Measurements from ENCODE around the gene TENM3.

TENM3 gene

DNA sequence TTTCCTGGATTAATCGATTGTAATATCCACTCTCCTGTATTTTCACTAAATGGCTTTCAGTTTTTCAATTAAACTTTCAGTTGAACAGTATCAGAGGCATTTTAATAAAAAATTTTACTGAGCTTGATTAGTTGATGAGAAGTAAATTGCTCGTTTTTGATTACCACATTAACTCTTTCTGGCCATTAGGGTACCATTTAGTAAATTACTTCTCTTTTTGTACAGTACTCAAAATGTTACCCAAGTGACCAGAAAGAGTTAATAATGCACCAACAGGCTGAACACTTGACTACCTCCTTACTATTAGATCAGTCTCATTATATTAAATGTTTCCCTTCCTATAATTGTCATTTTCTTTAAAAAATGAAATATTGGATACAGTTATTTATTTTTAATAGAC is 289.2 kb downstream of the TENM3 start:
- DNase-seq: no peak

DNA sequence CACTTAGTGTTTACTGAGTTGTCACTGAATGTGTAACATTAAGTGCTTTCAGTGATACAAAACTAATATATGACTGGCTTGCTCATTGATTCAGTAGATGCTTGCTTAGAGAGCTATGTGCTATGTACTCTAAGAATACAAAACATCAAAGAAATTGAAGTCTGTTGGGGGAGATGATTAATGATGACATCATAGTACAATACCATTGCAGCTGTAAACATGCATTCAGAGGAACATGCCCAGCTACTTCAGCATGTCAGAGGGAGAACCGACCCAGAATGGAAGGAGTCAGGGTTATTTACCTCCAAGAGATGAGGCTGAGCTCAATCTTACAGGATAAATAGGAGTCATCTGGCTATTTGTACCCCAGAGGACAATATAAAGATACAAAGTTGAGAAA is 290.8 kb downstream of the TENM3 start:
- DNase-seq: no peak

DNA sequence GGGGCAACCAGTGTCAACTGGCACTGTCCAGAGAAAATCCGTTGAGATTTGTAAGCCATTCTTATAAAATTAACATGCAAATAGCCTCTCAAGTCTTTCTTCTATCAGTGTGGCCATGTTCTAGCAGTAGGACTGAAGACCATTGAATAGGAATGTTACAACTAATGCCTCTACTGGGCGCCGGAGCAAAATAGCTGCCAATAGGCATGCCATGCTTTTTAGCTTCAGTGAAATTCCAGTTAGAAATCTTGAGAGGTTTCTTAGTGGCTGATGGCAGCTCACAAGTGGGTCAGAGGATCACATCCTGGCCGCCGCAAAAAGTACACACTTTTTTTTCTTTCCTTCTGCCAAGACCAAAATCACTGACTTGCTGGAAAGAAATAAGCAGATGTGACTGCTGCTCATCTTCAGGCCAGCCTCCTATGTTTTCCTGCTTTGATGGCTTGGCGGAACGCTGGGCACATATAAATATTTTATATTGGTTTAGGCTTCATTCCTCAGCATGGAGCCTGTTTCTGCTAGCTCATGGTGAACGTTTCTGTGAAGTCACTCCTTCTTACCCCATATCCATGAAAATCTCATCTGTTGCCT is 293.1 kb downstream of the TENM3 start:
- no peak for DNase-seq

DNA sequence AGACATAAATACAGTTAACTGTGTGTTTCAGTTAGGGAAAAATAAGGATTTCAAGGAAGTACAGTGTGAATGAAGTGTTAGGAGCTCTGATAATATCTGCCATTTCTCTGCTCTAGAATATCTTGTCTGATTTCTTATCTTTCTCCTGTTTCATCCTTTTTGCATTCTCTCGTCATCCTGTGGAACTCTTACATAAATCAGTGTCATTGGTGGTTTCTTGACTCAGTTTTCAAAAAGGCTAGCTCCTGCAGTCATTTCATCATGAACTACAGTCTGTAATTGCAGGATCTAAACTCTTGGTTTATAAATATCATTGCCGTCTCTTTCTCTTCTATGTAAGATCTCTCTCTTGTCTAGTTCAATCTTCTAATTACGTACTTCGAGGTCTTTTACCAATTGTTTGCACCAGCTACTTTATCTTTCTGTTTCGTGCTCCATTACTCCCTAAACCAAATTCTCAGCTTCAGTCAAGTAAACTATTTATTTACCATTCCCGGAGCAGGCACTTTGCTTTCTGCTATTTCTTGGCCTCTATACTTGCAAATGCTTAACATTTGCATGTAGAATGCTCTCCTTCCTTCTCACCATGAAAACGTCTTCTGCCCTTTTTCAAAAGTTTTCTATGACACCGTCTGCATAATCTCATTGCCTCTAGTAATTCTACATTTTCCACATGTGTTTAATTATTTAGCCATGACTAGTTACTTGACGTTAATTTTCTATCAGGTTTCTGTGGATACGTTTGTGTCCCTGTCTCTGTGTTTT is 294.0 kb downstream of the TENM3 start:
- DNase-seq: no peak

DNA sequence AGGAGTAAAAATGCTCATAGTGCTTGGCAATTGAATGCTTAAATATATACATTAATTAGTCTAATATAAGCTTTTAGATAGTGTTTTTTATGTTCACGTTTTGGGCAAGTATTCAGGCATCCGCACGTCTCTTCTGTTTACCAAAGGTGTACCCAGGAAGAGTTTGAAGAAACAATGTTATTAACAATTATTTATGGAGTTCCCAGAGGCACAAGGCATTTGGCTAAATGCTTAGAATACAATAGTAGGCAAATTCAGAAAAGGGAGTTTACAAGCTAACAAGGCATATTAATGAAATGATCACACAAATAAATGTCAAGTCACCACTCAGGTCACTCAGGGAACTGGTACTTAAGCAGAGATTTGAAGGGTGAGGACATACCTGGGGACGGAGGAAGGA is 294.8 kb downstream of the TENM3 start:
- no peak for DNase-seq

DNA sequence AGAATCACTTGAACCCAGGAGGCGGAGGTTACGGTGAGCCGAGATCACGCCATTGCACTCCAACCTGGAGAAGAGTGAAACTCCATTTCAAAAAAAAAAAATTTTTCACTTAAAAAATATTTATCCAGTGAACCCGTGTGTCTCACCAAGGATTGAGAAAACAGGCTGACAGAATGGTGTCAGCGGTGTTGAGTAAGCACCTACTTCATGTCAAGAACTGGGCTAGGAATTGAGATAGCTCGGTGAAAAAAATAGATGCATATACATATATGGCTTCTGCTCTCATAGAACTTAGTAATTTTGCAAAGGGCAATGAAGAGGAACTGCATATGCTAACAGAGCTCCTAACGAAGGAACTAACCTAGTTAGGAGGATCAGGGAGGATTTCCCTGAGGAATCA is 297.3 kb downstream of the TENM3 start:
- DNase-seq: no peak

DNA sequence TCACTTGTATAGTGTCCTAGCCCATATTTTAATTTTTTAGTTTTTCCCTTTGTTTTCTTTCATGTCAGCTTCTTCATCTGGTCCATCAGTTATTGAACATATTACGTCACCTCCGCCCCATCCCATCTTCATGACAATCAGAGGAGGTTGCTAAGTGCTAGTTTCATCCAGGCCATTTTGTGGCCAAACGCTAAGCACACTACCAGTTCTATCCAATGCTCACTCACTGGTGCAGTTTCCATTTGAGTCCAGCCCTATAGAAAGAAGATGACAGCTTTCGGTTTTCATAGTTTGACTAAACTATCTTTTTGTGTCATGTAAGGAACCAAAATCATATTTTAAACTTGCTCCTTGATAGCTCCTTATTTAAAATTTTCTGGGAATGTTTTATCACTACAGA is 304.2 kb downstream of the TENM3 start:
- no peak for DNase-seq

DNA sequence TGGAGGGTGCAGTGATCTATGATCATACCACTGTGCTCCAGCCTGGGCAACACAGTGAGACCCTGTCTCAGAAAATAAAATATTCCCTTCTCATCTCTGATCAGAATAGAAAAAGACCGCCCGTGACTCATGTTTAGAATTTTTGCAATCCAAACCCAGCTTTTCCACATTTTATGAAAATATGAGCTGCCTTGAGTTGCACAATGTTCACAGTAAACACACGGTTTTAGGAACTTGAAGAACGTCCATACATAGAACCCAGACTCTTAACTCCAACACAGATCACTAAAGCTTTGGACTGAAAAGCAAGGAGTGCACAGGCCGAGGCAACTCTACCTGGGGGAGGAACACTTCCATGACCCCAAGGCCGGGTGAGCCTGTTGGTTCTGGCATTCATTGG is 305.0 kb downstream of the TENM3 start:
- DNase-seq: no peak

DNA sequence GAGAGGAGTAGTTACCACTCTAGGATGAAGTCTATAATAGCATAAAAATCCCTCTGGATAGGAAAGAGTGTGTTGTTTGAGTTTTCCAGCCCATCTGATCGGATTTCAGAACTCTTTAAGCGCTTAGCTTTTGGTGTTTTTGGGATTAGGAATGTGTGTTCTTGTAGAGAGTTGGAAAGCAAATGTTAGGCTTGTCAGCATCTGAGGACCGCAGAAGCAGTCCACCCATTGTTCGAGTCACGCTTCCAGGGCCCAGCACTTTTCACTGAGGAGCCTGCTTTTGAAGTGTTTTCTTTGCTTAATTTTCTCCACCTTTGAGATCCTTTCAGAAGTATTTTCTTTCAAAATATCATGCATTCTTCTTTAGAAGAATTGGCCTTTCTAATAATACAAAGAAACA is 306.2 kb downstream of the TENM3 start:
- DNase-seq: no peak

DNA sequence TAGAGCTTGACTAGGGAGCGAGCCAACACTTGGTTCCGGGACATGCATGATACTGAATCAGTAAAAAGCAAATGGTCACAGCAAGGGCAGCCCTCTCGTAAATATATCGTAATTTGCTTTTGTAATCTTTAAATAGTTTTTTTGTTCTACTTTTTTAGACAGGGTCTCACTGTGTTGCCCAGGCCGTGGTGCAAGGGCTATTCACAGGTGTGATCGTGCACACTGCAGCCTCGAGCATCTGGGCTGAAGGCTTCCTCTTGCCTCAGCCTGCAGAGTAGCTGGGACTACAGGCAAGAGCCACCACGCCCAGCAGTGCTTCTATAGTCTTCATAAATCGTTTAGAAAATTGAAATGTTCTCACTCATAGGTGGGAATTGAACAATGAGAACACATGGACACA is 309.7 kb downstream of the TENM3 start:
- no peak for DNase-seq

DNA sequence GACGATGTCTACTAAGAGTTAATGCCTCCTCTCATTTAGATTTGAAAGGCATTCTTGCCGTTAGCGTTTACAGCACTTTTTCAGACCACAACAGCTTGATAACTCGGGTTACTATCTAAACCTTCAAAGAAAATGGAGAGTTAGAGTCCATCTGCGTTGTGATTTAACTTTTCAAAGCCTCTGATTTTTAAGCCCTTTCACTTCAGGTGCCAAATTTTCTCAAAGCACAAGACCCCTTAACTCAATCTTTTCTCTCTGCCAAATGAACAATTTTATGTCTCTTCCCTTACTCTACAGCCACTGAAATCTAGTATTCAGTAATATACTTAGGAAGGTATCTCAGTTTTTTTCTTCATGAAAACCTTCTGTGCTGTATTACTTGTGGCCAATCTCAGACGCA is 310.5 kb downstream of the TENM3 start:
- DNase-seq: no peak

DNA sequence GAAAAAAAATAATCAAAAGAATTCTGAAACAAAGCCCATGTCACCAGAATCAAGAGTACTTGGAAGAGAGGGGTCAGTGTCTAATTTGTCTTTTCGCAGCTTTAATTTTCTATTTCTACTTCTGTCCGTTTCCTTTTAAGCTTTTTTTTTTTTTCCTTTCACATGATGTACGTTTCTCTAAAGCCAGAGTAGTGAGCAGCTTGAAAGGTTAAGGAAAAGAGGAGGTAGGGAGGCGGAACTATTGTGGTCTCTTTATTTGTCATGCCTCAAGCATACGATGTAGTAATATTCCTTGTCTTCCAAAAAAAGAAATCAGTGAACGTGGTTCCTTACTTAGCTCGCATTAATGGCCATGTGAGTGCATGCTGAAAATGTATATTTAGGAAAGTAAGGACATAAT is 311.5 kb downstream of the TENM3 start:
- no peak for DNase-seq

DNA sequence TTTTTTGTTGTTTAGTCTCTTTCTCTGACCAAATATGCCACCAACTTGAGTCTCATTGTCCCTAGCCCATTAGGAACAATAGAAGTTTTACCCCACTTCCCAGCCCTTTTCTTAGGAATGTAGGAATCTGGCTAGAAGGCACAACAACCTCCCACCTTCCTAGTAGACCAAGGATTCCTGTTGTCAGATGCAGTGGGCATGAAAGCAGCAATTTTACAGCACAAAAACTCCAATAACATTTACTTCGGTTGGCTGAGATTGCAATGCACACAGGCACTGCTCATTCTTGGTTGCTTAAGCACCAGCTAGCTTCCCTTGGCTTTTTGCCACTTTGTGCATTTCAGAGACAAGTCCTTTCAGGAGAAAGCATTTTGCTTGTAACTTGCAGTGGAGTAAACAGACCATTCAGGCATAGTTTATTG is 312.8 kb downstream of the TENM3 start:
- DNase-seq: no peak

DNA sequence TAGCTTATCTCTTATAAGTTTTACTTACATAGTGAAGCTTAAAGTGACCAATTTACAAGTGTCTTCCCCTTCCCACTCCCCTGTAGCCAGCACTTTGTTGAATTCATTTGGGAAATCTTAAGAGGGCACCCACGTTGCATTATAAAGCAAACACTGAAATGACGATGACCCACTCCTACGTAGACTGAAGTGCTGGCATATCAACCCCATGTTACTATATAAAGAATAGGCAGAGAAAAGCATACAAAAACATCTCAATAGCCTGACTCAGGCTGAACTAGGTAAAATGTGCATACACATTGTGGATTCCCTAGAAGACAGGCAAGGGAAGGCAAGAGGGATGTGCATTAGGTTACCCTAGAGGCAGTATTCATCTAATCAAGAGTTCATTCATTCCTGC is 313.4 kb downstream of the TENM3 start:
- DNase-seq: no peak

DNA sequence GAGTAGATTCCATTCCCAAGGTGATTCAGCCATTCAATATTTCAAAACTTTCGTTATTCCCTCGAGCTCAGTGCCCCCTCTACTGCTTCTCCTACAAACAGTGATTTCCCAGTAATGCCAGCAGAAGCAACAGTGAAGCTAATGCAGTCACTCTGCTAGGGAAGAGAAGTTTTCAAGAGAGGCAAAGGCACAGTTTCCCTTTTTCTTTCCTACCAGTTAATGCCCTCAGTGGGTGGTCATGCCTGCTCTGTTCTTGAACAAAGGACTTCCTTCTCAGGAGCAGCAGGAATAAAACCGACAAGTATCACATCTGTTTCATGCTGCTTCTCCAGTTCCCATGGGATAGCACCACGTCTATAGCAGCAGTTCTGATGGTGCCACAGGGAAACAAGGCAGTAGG is 317.2 kb downstream of the TENM3 start:
- no peak for DNase-seq

DNA sequence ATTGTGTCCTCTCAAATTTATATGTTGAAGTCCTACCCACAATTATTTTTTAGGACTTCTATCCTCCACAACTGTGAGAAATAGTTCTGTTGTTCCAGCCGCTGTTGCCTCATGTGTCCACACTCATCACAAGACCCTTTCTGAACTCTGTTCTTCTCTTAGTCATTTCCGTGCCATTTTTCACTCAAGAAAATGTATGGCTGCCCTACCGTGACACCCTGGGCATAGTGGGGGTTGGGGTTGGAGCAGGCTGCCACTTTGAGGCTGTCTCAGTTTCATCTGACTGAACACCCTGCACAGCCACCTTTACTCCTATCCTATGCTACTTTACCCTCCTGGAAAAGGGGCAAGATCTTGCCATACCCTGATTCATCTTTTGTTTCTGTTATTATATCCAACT is 319.1 kb downstream of the TENM3 start:
- DNase-seq: no peak

DNA sequence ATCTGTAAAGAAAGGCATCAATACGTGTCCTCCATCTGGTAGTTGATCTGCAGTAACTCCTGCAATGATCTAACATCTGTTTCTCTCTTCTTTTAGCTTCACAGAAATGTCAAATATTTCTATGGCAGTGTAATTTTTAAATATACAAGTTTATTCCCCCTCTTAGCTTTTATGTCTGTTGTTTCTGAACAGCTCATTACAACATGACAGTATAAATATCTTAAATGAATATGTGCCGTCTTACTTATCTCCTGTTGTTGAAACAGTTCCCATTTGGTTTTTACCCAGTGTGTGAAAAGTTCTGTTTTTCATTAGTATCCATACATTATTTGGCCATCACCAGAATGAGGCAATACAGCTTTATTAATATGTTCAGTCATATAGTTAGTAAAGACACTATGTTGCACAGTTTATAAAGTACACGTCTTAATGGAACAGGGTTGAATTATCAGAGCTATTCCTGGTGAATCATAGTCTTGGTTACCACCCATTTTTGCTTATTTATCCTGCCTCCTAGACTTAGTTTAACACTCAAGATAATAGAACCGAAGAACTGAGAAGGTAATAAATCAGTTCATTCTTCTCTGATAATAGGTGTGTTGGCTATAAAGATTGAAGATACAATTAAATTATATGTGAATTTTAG is 321.6 kb downstream of the TENM3 start:
- no peak for DNase-seq

DNA sequence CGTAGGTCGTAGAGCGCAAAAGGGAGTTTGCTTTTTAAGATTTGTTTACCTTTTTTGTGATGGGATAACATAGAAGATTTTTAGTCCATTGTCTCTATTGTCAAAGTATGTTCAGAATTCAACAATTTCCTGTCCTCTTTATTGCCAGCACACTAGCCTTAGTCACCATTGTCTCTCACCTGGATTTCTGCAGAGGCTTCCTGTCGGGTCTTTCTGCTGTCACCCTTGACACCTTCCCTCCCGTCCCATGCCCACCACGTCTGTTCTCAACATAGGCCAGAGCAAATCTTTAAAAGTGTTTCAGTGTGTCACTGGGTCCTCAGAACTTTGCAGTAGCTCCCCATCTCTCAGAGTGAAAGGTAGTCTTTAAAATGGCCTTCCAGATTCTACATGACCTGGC is 323.9 kb downstream of the TENM3 start:
- no peak for DNase-seq

DNA sequence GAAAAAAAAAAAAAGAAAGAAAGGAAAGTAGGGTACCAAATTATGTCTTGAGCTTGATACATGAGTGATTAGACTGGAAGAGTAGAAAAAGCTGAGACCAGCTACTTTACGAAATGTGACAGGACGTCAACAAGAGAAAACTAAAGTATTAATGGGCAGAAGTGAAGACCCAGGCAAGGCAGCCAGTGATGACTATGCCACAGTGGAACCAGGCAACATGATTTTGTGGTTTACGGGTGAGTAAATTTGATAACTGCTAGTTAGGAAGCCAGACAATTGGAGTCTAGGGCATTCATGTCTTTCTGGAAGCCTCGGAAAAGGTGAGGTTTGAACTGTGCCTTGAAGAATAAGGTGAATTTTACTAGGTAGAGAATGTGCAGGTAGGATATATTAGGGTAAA is 326.4 kb downstream of the TENM3 start:
- no peak for DNase-seq

DNA sequence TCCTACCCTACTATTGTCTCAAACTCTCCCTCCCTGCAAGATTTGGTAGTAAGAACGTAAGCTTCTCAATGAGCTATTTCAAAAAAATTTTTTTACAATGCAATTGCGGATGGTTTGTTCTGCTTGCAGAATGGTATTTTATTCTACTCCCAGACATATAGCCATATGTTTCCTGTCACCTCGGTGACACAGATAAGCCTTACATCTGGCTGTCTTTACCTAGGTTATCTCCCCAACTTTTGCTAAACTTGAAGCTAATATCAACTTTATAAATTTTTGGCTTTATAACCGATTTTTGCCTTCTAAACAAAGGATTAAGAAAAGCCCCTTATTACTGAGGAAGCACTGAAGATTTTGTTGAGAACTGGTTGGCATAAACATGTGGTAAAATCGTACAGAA is 331.5 kb downstream of the TENM3 start:
- no peak for DNase-seq

DNA sequence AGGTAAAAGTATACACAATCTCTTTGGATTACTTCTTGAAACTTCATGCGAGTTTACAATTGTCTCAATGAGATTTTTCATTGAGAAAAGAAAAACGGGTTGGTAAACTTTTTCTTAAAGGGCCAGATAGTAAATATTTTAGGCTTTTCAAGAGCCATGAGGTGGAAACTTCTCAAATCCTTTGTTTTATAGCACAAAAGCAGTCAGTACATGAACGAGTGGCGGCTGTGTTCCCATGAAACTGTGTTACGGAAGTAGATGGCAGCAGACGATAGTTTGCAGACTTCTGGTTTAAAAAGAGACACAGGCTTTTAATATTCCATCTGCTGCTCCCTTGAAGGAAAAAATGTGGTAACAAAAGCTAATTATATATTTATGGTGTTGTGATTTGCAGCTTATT is 332.0 kb downstream of the TENM3 start:
- no peak for DNase-seq

DNA sequence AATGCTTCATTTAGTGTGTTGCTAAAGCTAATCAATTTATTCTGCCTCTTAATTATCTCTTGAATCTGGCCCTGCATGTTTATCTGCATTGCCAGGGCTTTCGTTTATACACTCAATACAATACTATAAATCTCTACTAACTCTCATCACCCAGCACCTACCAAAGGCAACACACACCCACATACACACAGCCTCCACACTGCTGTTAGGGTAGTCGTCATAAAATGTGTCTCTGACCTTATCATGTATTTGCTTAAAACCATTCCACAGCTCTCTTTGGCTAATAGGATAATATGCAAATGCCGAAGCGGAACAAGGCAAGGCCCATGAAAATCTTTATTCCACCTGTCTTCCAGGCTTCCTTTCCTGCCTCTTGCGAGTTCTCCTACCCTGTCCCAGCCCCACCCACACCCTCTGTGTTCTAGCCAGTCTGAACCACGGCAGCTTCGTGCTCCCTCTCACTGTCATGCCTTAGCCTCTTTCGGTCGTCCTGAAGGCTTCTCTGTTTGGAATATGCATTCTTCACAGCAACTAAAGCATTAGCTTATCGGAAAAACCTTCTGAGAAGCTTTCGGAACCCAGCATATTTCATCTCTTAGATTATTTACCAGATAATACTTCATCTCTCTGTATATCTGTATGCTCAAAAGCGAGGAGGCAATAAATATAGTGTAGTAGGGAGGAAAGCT is 333.5 kb downstream of the TENM3 start:
- DNase-seq: no peak

DNA sequence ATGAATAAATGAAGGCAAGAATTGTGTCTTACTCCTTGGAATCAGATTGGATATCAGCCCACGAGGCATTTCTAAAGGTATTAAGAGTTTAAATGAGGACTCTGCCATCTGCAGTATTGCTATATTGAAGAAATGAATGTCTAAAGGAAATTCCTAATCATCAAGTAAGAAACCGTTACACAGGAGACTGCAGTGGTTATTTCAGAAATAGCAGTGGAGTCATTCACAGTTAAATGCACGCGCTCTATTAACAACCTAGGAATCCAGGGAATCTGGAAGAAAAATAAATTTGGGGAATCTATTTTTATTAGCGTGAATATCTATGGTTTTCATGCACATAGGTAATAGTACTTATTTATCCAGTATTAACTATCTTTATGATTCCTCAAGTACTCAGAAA is 334.2 kb downstream of the TENM3 start:
- no peak for DNase-seq

DNA sequence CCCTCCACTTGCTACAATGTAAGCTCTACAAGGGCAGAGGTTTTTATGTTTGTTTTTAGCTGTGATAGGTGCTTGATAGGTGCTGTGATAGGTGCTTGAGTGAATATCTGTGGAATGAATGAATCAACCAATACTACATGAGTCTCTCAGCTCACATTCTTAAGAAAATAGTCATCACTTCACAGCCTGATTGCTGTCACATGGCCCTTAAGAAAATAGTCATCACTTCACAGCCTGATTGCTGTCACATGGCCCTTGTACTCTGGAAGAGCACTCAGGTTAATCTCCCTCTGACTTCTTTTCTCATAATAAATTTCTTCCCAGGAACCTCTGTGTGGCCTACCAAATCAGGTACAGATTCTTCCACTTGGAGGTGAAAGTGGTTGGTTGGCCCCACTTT is 335.2 kb downstream of the TENM3 start:
- DNase-seq: no peak

Data from suppressor macrophage treated with lipopolysaccharide for 1 hour (primary cell).